GM12878 (cell line): ENCODE measurements around the gene IRS2. TPM values are rescaled to one million over a fixed set of nuclear protein-coding genes. Genes with fewer than 3 reads are reported as not detected.

Experiments used
- ATAC-seq: fragments of 200-7000 bp; cut with Tn5 transposase; 3 replicates; pipeline ENCODE4 v1.9.1; 2020; ENCODE audit warnings: mild to moderate bottlenecking, moderate library complexity
- BruUV-seq: library from RNA; stranded (reverse); fragments of 400-500 nt; replicated peaks from 2 replicates; lab custom pipeline; 2021; lab: Mats Ljungman, UMichigan
- CTCF ChIA-PET: fragments of 300-600 bp; sonication (Branson Sonifier 250); formaldehyde crosslinking; extraction: SDS; loops from one replicate; lab custom pipeline; 2021; ENCODE audit warnings: inconsistent platforms; lab: Yijun Ruan, JAX
- POLR2A ChIA-PET: fragments of 350-600 bp; formaldehyde crosslinking; extraction: SDS; loops from one replicate; lab custom pipeline; 2021; ENCODE audit warnings: inconsistent platforms; lab: Charles Lee
- RAD21 ChIA-PET: fragments of 300-600 bp; sonication (Branson Sonifier 250); formaldehyde crosslinking; loops from one replicate; lab custom pipeline; 2023; ENCODE audit warnings: antibody characterized with exemption; ENCODE audit not compliant: unreplicated experiment; lab: Charles Lee
- SMC1A ChIA-PET: fragments of 300-600 bp; sonication (Branson Sonifier 250); formaldehyde crosslinking; loops from one replicate; lab custom pipeline; 2023; ENCODE audit not compliant: unreplicated experiment, uncharacterized antibody; lab: Charles Lee
- DNase-seq: peaks from one replicate; pipeline ENCODE4 v3.0.0-alpha.2; 2011; ENCODE audit warnings: low read depth, low spot score
- FAIRE-seq: peaks from 3 replicates; lab custom pipeline; 2011; peaks lifted over from hg19 to GRCh38; lab: Jason Lieb, UNC
- H2AFZ ChIP-seq: 2 replicates; pipeline ENCODE4 v1.6.0; 2011; ENCODE audit warnings: low read depth, low read length, control low read depth; ENCODE audit not compliant: control insufficient read depth
- H3K27ac ChIP-seq: 2 replicates; pipeline ENCODE4 v1.5.1; 2011; ENCODE audit warnings: control low read depth; ENCODE audit not compliant: control insufficient read depth, insufficient read depth
- H3K27me3 ChIP-seq, 2 experiments: replicated peaks in 1 of 2; 2 replicates each; pipeline versions ENCODE4 v1.6.0 to v1.6.1; 2011; ENCODE audit warnings: low read length in 1 of 2; ENCODE audit not compliant: control insufficient read depth in 2 of 2, insufficient read depth in 2 of 2
- H3K36me3 ChIP-seq, 2 experiments: 2 replicates each; pipeline ENCODE4 v1.5.1; 2011; ENCODE audit warnings: low read length in 1 of 2; ENCODE audit not compliant: control insufficient read depth in 2 of 2, insufficient read depth in 2 of 2
- H3K4me1 ChIP-seq: 2 replicates; pipeline ENCODE4 v1.6.1; 2011; ENCODE audit warnings: mild to moderate bottlenecking, low read length, moderate library complexity, mixed read lengths; ENCODE audit not compliant: control insufficient read depth, insufficient read depth
- H3K4me2 ChIP-seq: 2 replicates; pipeline ENCODE4 v1.6.0; 2011; ENCODE audit warnings: control low read depth; ENCODE audit not compliant: control insufficient read depth, insufficient read depth
- H3K4me3 ChIP-seq: fragments of 200-600 bp; sonication (generic); 2 replicates; pipeline ENCODE4 v1.5.1; 2016
- H3K79me2 ChIP-seq: 2 replicates; pipeline ENCODE4 v1.6.0; 2011; ENCODE audit warnings: low read length; ENCODE audit not compliant: control insufficient read depth, insufficient read depth
- H3K9ac ChIP-seq: 2 replicates; pipeline ENCODE4 v1.8.0; 2011; ENCODE audit warnings: low read length, control low read depth, mixed read lengths; ENCODE audit not compliant: control insufficient read depth, insufficient read depth
- H3K9me3 ChIP-seq: replicated peaks from 3 replicates; pipeline ENCODE4 v1.5.1; 2011; ENCODE audit warnings: mild to moderate bottlenecking, low read length; ENCODE audit not compliant: control insufficient read depth, insufficient read depth
- H4K20me1 ChIP-seq: 2 replicates; pipeline ENCODE4 v1.6.0; 2011; ENCODE audit not compliant: control insufficient read depth, insufficient read depth
- BCLAF1 ChIP-seq: fragments of 450-650 bp; IDR thresholded peaks from 2 replicates; pipeline ENCODE4 v1.6.1; 2017; ENCODE audit warnings: antibody characterized with exemption, mild to moderate bottlenecking, moderate library complexity
- CHD1 ChIP-seq: IDR thresholded peaks from 2 replicates; pipeline ENCODE4 v1.6.1; 2012; ENCODE audit warnings: low read depth, low read length, improper control_type of control experiment
- EGR1 ChIP-seq, 2 experiments: IDR thresholded peaks; 1 replicate in 1 of 2; 2 replicates in 1 of 2; pipeline ENCODE4 v1.6.1; 2011 to 2012; ENCODE audit warnings: low read depth in 2 of 2, low read length in 2 of 2, borderline replicate concordance in 1 of 2, mild to moderate bottlenecking in 1 of 2, moderate library complexity in 1 of 2
- EP300 ChIP-seq, 2 experiments: fragments of 150-350 bp in 1 of 2; IDR thresholded peaks; 2 replicates each; pipeline ENCODE4 v1.6.1; 2011 to 2012; ENCODE audit warnings: low read depth in 2 of 2, low read length in 2 of 2, borderline replicate concordance in 1 of 2, improper control_type of control experiment in 1 of 2, inconsistent platforms in 1 of 2; ENCODE audit not compliant: control insufficient read depth in 1 of 2
- ESRRA ChIP-seq: IDR thresholded peaks from 2 replicates; pipeline ENCODE4 v1.6.1; 2012; ENCODE audit warnings: mild to moderate bottlenecking, low read length, improper control_type of control experiment
- HDAC2 ChIP-seq: fragments of 200-600 bp; sonication (generic); IDR thresholded peaks from 2 replicates; pipeline ENCODE4 v1.6.1; 2017
- JUNB ChIP-seq: IDR thresholded peaks from 2 replicates; pipeline ENCODE4 v1.6.1; 2016; ENCODE audit warnings: antibody characterized with exemption, mild to moderate bottlenecking
- MLLT1 ChIP-seq: fragments of 450-650 bp; IDR thresholded peaks from 2 replicates; pipeline ENCODE4 v1.6.1; 2016; ENCODE audit warnings: mild to moderate bottlenecking
- POLR2A ChIP-seq: IDR thresholded peaks from 2 replicates; pipeline ENCODE4 v1.6.1; 2011; ENCODE audit warnings: low read depth, mild to moderate bottlenecking, low read length
- RAD21 ChIP-seq: IDR thresholded peaks from 2 replicates; pipeline ENCODE4 v1.6.1; 2011; ENCODE audit warnings: mild to moderate bottlenecking, low read depth, low read length, moderate library complexity; ENCODE audit not compliant: insufficient read depth
- ZNF207 ChIP-seq: fragments of 450-650 bp; IDR thresholded peaks from 2 replicates; pipeline ENCODE4 v1.6.1; 2014; ENCODE audit warnings: antibody characterized with exemption, mild to moderate bottlenecking, borderline replicate concordance
- ZNF592 ChIP-seq: fragments of 450-650 bp; IDR thresholded peaks from 2 replicates; pipeline ENCODE4 v1.6.1; 2017; ENCODE audit warnings: mild to moderate bottlenecking, moderate library complexity
- WGBS: methylation state at CpG from one replicate; pipeline ENCODE4 v1.1.6; 2016; ENCODE audit warnings: low lambda C conversion rate; ENCODE audit not compliant: insufficient replicate concordance, insufficient coverage; ENCODE audit errors: missing lambda C conversion rate; 5-methylcytosine and 5-hydroxymethylcytosine counted together
- in situ Hi-C: fragments of 300-500 bp; cut with MboI; formaldehyde crosslinking; loops from 9 replicates; pipeline ENCODE4 v1.14.3; 2018; ENCODE audit warnings: mixed read lengths
- intact Hi-C: fragments of 100-400 bp; cut with micrococcal nuclease; formaldehyde crosslinking; loops from one replicate; pipeline ENCODE4 v1.14.2; 2022; ENCODE audit not compliant: unreplicated experiment
- polyA plus RNA-seq, 11 experiments: library from polyadenylated mRNA; depleted of rRNA in 4 of 11; unstranded in 6 of 11; stranded (reverse) in 5 of 11; fragments of >200 nt; fragmentation: Nextera tagmentation in 4 of 11; fragmentation: Illumina TruSeq in 1 of 11; extraction: Ambion mirVana in 4 of 11; extraction: Trizol in 1 of 11; gene quantifications; 1 replicate in 1 of 11; 2 replicates in 10 of 11; pipeline versions ENCODE4 v1.2.1 to v1.2.3, GENCODE V29; 2011 to 2016; ENCODE audit warnings: inconsistent platforms in 2 of 11, missing spikeins in 2 of 11, low read depth in 1 of 11
- total RNA-seq, 4 experiments: library from RNA; depleted of rRNA in 3 of 4; stranded (reverse); fragments of >200 nt in 3 of 4; fragmentation: Illumina TruSeq in 1 of 4; extraction: Trizol in 1 of 4; gene quantifications; 2 replicates each; pipeline versions ENCODE4 v1.2.1 to v1.2.3, GENCODE V29; 2013 to 2021

IRS2 gene
- total and polyA plus RNA-seq, 10 of the 15 experiments (the other 5 are each of a cell fraction or from before 2014, with no cell fraction given), result 0.01 to 0.31 (median 0.07) TPM; not detected in 6

GRCh38 chr13:109809216-109809932 is 23.0 kb upstream of the IRS2 start (continued):
- TF ChIP-seq ZNF592, result no peak

- intact Hi-C loops, result no loop called here
- TF ChIP-seq BCLAF1 (no peak), POLR2A (no peak), HDAC2 (no peak), ZNF207 (no peak), EP300 (IDR thresholded peaks at IDR 0.05; ENCODE audit: borderline replicate concordance in 1 of 2, control insufficient read depth in 1 of 2, low read depth in 2 of 2, low read length in 2 of 2) (no peak), CHD1 (no peak), EGR1 (IDR thresholded peaks at IDR 0.05; ENCODE audit: borderline replicate concordance in 1 of 2, low read depth in 2 of 2, low read length in 2 of 2) (no peak), JUNB (no peak), ESRRA (no peak), MLLT1 (no peak), RAD21 (no peak)
These were observed 21.0 kb upstream of the IRS2 start for GRCh38 chr13:109807345-109807744.

More at GRCh38 chr13:109807345-109807744, 21.0 kb upstream of the IRS2 start:
- no TSS peak for BruUV-seq
- H3K9ac ChIP-seq, result no peak overlapping the region
- H2AFZ ChIP-seq, result no peak overlapping the region
- ChIA-PET CTCF (interaction anchor here (0.6 kb wide), 1 partner anchor 847 kb away, joined by 3 read pairs; no protein-coding TSS in a partner anchor), SMC1A (no interaction called here), POLR2A (no interaction called here), RAD21 (no interaction called here)
- in situ Hi-C loops, result no loop called here
- FAIRE-seq, result no peak
- no peak overlapping the region for H3K4me2 ChIP-seq
- H3K79me2 ChIP-seq, result no peaks in the 10 kb centered on the region
- H4K20me1 ChIP-seq, result no peaks in the 10 kb centered on the region
- no peak for ATAC-seq
- H3K9me3 ChIP-seq, result no peaks in the 10 kb centered on the region
- no peak overlapping the region for H3K4me3 ChIP-seq
- no peaks in the 10 kb centered on the region for H3K4me1 ChIP-seq
- H3K36me3 ChIP-seq, result no peaks in the 10 kb centered on the region
- DNase-seq, result no peak
- H3K27ac ChIP-seq, result no peak overlapping the region
- WGBS, result 21% methylated on average over 3 of the region's 3 CpGs
- no peaks in the 10 kb centered on the region for H3K27me3 ChIP-seq
